Mesothelial cell of epicardium (in vitro differentiated cells): ENCODE measurements around the gene PPP4R2. TPM values are rescaled to one million over a fixed set of nuclear protein-coding genes. Genes with fewer than 3 reads are reported as not detected.
A peak's percentile ranks its signal among the peaks of the same experiment; 100 is the strongest.
"Not testable (repeated sequence)": the region's sequence is repeated elsewhere in the genome, so short reads cannot be mapped to it uniquely, and the experiment has no call there.

Source experiments
- DNase-seq, 2 experiments: peaks; one replicate each; pipeline ENCODE4 v3.0.0; 2021; ENCODE audit warnings: low spot score in 2 of 2; ENCODE audit not compliant: unreplicated experiment in 2 of 2
- H3K27ac Mint-ChIP-seq: 2 replicates; pipeline ENCODE4 v1.8.0; 2021; ENCODE audit warnings: mixed read lengths
- H3K27me3 Mint-ChIP-seq: 2 replicates; pipeline ENCODE4 v1.8.0; 2021; ENCODE audit warnings: low read depth, mixed read lengths
- H3K36me3 Mint-ChIP-seq: 2 replicates; pipeline ENCODE4 v1.8.0; 2021; ENCODE audit warnings: mixed read lengths
- H3K4me1 Mint-ChIP-seq: 2 replicates; pipeline ENCODE4 v1.8.0; 2021; ENCODE audit warnings: mixed read lengths
- H3K4me3 Mint-ChIP-seq: 2 replicates; pipeline ENCODE4 v1.8.0; 2021; ENCODE audit warnings: mild to moderate bottlenecking, moderate library complexity, mixed read lengths
- H3K9me3 Mint-ChIP-seq: 2 replicates; pipeline ENCODE4 v1.8.0; 2021; ENCODE audit warnings: mixed read lengths
- total RNA-seq: library from RNA; stranded (reverse); gene quantifications from 3 replicates; pipeline ENCODE4 v1.2.1, GENCODE V29; 2021
- TF ChIP-seq, protein P1 (sequence below): fragments of 200-600 bp; sonication (generic); IDR thresholded peaks from one replicate; pipeline ENCODE4 v1.5.0; 2021; ENCODE audit warnings: antibody characterized with exemption; ENCODE audit not compliant: unreplicated experiment

Gene PPP4R2
- total RNA-seq, 1 donor from 2014 or later, result 111 TPM

GRCh38 chr3:73055583-73055982 lies 59.0 kb downstream of the PPP4R2 start:
- Mint-ChIP-seq H3K36me3 (peaks cover 5% of the 10 kb centered on the region), H3K27me3 (no peaks in the 10 kb centered on the region), H3K4me1 (peaks cover 11% of the 10 kb centered on the region), H3K27ac (peak overlapping the region; percentile 47), H3K9me3 (no peaks in the 10 kb centered on the region), H3K4me3 (no peak overlapping the region)
- DNase-seq, result no peak
- TF ChIP-seq, protein P1, sequence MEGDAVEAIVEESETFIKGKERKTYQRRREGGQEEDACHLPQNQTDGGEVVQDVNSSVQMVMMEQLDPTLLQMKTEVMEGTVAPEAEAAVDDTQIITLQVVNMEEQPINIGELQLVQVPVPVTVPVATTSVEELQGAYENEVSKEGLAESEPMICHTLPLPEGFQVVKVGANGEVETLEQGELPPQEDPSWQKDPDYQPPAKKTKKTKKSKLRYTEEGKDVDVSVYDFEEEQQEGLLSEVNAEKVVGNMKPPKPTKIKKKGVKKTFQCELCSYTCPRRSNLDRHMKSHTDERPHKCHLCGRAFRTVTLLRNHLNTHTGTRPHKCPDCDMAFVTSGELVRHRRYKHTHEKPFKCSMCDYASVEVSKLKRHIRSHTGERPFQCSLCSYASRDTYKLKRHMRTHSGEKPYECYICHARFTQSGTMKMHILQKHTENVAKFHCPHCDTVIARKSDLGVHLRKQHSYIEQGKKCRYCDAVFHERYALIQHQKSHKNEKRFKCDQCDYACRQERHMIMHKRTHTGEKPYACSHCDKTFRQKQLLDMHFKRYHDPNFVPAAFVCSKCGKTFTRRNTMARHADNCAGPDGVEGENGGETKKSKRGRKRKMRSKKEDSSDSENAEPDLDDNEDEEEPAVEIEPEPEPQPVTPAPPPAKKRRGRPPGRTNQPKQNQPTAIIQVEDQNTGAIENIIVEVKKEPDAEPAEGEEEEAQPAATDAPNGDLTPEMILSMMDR, result no peak

DNA sequence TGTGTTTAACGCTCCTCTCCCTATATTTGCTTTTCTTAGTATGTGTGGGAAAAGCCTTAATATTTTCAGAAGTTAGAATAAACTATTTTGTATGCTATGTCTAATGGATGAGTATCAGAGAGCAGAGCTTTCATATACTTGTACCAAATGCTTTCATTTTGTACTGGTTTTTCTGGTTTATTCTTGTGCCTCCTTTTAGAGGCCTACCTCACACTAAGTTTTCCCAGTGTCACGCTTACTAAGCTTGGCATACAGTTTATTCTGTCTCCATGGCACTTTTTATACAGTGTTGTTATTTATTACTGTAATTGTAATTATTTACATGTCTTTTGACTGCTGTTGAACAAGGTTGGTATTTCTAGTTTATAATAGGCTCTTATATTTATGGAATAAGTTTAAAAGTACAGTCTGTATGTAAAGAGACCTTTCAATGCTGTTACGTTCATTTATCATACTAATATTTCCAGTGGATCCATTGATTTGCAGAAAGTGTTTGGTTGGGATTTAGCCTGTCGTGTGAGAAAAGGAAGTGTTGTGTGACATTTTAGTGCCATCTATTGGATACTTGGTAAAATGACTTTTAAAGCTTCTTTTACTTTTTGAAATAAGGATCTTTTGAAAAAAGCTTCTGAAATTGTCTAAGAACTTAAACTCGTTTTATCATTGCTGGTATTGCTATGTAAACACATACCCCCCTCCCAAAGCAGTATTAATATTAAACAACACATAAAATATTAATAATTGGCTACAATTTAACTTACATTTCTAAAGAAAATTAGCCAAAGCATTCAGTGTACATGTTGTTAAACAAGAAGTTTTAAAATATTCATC lies 59.6 kb downstream of the PPP4R2 start:
- Mint-ChIP-seq H3K36me3 (peaks cover 5% of the 10 kb centered on the region), H3K9me3 (no peaks in the 10 kb centered on the region), H3K27ac (peak overlapping the region; percentile 47), H3K4me3 (no peak overlapping the region), H3K27me3 (no peaks in the 10 kb centered on the region), H3K4me1 (peaks cover 11% of the 10 kb centered on the region)
- no peak for DNase-seq
- TF ChIP-seq, protein P1, result no peak

DNA sequence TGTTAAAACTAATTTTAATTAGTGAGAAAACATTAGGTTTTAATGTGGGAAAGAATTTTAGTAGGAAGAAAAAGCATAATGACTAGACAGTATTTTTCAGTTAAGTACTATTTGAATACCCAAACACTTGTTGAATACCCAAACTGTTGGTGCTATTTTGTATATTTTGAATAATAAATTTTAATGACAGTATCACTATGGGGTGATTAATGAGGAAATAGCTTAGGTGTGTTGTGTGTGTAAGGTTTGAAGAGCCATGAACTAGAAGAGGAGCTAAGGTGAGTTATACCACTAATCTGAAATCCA lies 60.2 kb downstream of the PPP4R2 start:
- TF ChIP-seq, protein P1, result no peak
- Mint-ChIP-seq H3K4me1 (peaks cover 11% of the 10 kb centered on the region), H3K9me3 (no peaks in the 10 kb centered on the region), H3K27ac (no peak overlapping the region), H3K27me3 (no peaks in the 10 kb centered on the region), H3K4me3 (no peak overlapping the region), H3K36me3 (peaks cover 5% of the 10 kb centered on the region)
- DNase-seq, result no peak

DNA sequence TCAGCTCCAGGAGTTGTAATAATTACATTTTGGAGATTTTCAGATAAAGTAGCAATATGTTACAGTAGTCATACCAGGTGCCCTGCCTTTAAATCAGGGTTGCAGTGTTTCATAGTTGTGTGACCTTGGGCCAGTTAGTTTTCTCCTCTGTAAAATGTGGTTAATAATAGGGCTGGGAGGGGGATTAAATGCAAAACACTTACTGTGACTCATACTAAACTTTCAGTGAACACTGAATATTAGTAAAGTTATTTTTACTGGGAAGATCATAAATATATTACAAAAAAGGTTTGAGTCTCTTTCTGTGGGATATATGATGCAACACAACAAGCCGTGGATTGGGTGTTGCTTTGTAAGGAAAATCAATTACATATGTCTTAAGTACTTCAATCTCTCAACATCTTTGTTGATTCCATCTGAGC lies 63.7 kb downstream of the PPP4R2 start:
- peaks cover 11% of the 10 kb centered on the region for H3K4me1 Mint-ChIP-seq
- H3K36me3 Mint-ChIP-seq, result peaks cover 23% of the 10 kb centered on the region
- TF ChIP-seq, protein P1, result no peak
- no peaks in the 10 kb centered on the region for H3K27me3 Mint-ChIP-seq
- H3K4me3 Mint-ChIP-seq, result no peak overlapping the region
- H3K9me3 Mint-ChIP-seq, result no peaks in the 10 kb centered on the region
- no peak for DNase-seq
- H3K27ac Mint-ChIP-seq, result no peak overlapping the region

GRCh38 chr3:73061416-73061815 lies 64.8 kb downstream of the PPP4R2 start, which contains the start of gene EBLN2:
EBLN2 (plus strand) TSS chr3:73061659; CDS start chr3:73062082, 423 bp downstream.
- peaks cover 26% of the 10 kb centered on the region for H3K36me3 Mint-ChIP-seq
- peaks cover under 1% of the 10 kb centered on the region for H3K4me1 Mint-ChIP-seq
- H3K9me3 Mint-ChIP-seq, result no peaks in the 10 kb centered on the region
- TF ChIP-seq, protein P1, result no peak
- no peaks in the 10 kb centered on the region for H3K27me3 Mint-ChIP-seq
- H3K4me3 Mint-ChIP-seq, result no peak within 1 kb of the TSS
- no peak for DNase-seq
- H3K27ac Mint-ChIP-seq, result no peak within 1 kb of the TSS

DNA sequence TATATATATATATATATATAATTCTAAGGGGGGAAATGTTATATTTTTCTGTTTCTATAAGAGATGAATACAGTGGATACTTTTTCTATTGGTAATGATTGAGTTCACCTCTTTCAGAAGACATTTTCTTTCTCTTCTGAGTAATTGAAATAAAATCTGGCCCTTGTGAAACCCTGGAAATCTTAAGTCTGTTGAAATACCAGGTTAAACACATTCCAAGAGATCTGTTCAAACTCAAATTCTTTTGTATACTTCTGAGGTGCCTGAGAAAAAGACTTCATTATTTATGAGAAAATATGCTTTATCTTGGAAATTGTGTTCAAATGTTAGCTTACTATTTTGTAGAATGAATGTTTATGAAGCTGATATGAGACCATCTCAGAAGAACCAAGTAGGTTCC lies 69.6 kb downstream of the PPP4R2 start:
- H3K4me3 Mint-ChIP-seq, H3K27ac Mint-ChIP-seq: not testable (repeated sequence)

More for the DNA sequence above, 69.6 kb downstream of the PPP4R2 start:
- not testable (repeated sequence) for H3K4me1 Mint-ChIP-seq, H3K27me3 Mint-ChIP-seq, H3K9me3 Mint-ChIP-seq, DNase-seq
- peaks cover 21% of the 10 kb centered on the region for H3K36me3 Mint-ChIP-seq
